ENCODE measurements around the gene C2orf81.

C2orf81 gene

GRCh38 chr2:74415762-74416395 is 5.5 kb downstream of the C2orf81 start:
- peaks cover 0 to 35% (median 20%) of the 10 kb centered on the region in 4 donors for H3K4me1 ChIP-seq
- intact Hi-C loops (cut with DNase I; ENCODE audit: low total_unique reads): no loop called here
- no peak for DNase-seq
- H3K4me3 ChIP-seq: peak overlapping the region; percentile 50 to 65
- no peaks in the 10 kb centered on the region for H3K27me3 ChIP-seq
- no peaks in the 10 kb centered on the region for H3K36me3 ChIP-seq
- TF ChIP-seq CTCF (IDR thresholded peaks at IDR 0.05): no peak
- H3K9me3 ChIP-seq: no peaks in the 10 kb centered on the region
- H3K27ac ChIP-seq: peak overlapping the region in 1 of 2 donors; percentile 58

- Histone ChIP-seq H3K27ac (peak overlapping the region; percentile 58), H3K4me1 (peaks cover 0 to 35% (median 20%) of the 10 kb centered on the region in 4 donors), H3K4me3 (peak overlapping the region; percentile 50 to 65), H3K36me3 (no peaks in the 10 kb centered on the region), H3K9me3 (no peaks in the 10 kb centered on the region), H3K27me3 (no peaks in the 10 kb centered on the region)
- peak in 1 of 2 experiments; percentile 15 for TF ChIP-seq CTCF (IDR thresholded peaks at IDR 0.05)
- intact Hi-C loops (cut with DNase I; ENCODE audit: low total_unique reads): no loop called here
- peak; percentile 58 to 77 for DNase-seq
Measured at GRCh38 chr2:74414881-74415761, 6.3 kb downstream of the C2orf81 start.

- H3K4me3 ChIP-seq: peak overlapping the region; percentile 50 to 65
- peak overlapping the region; percentile 58 for H3K27ac ChIP-seq
- H3K36me3 ChIP-seq: no peaks in the 10 kb centered on the region
- peaks cover 0 to 35% (median 20%) of the 10 kb centered on the region in 4 donors for H3K4me1 ChIP-seq
- intact Hi-C loops (cut with DNase I; ENCODE audit: low total_unique reads): no loop called here
- no peak for DNase-seq
- no peaks in the 10 kb centered on the region for H3K9me3 ChIP-seq
- TF ChIP-seq CTCF (IDR thresholded peaks at IDR 0.05): no peak
- no peaks in the 10 kb centered on the region for H3K27me3 ChIP-seq
Measured at GRCh38 chr2:74414441-74414840, 7.0 kb downstream of the C2orf81 start.

GRCh38 chr2:74413001-74413698 is 8.3 kb downstream of the C2orf81 start:
- H3K27ac ChIP-seq: no peak overlapping the region
- no peak overlapping the region for H3K4me3 ChIP-seq
- no peak for TF ChIP-seq CTCF (IDR thresholded peaks at IDR 0.05)
- H3K9me3 ChIP-seq: no peaks in the 10 kb centered on the region
- no peak for DNase-seq
- H3K4me1 ChIP-seq: peaks cover 0 to 24% (median 12%) of the 10 kb centered on the region in 4 donors
- intact Hi-C loops (cut with DNase I; ENCODE audit: low total_unique reads): no loop called here
- no peaks in the 10 kb centered on the region for H3K27me3 ChIP-seq
- H3K36me3 ChIP-seq: no peaks in the 10 kb centered on the region

- H3K27ac ChIP-seq: no peak overlapping the region
- intact Hi-C loops (cut with DNase I; ENCODE audit: low total_unique reads): no loop called here
- no peak overlapping the region for H3K4me3 ChIP-seq
- no peaks in the 10 kb centered on the region for H3K27me3 ChIP-seq
- TF ChIP-seq CTCF (IDR thresholded peaks at IDR 0.05): no peak
- DNase-seq: no peak
- H3K4me1 ChIP-seq: no peaks in the 10 kb centered on the region
- no peaks in the 10 kb centered on the region for H3K9me3 ChIP-seq
- no peaks in the 10 kb centered on the region for H3K36me3 ChIP-seq
Measured at GRCh38 chr2:74407682-74408081, 13.7 kb downstream of the C2orf81 start.

Data from tibial artery (tissue), 4 donors.